HepG2 (cell line): ENCODE data around the gene STN1. TPM values are rescaled to one million over a fixed set of nuclear protein-coding genes. Genes with fewer than 3 reads are reported as not detected.

Experiments
- BORCS8-MEF2B ChIP-seq: sonication (generic); formaldehyde crosslinking; IDR thresholded peaks from 2 replicates; pipeline ENCODE4 v1.8.0; 2022; ENCODE audit warnings: mild to moderate bottlenecking, missing genetic modification reagents
- DNMT1 ChIP-seq: sonication (generic); formaldehyde crosslinking; IDR thresholded peaks from 2 replicates; pipeline ENCODE4 v1.5.1; 2020; ENCODE audit warnings: mild to moderate bottlenecking, missing genetic modification reagents
- KDM1A ChIP-seq: IDR thresholded peaks from 2 replicates; pipeline ENCODE4 v1.6.1; 2016; ENCODE audit warnings: missing compliant biosample characterization
- MEF2D ChIP-seq: sonication (generic); formaldehyde crosslinking; IDR thresholded peaks from 2 replicates; pipeline ENCODE4 v1.5.1; 2020; ENCODE audit warnings: mild to moderate bottlenecking, missing genetic modification reagents
- MXI1 ChIP-seq: IDR thresholded peaks from 3 replicates; pipeline ENCODE4 v1.6.1; 2012; ENCODE audit warnings: low read depth, low read length, inconsistent platforms, borderline replicate concordance
- PATZ1 ChIP-seq: sonication (generic); formaldehyde crosslinking; IDR thresholded peaks from 2 replicates; pipeline ENCODE4 v1.4.0; 2020; ENCODE audit warnings: missing genetic modification reagents
- SP5 ChIP-seq: IDR thresholded peaks from 2 replicates; pipeline ENCODE4 v1.6.1; 2016; ENCODE audit warnings: low read depth, borderline replicate concordance
- THAP11 ChIP-seq: IDR thresholded peaks from 2 replicates; pipeline ENCODE4 v1.6.1; 2016; ENCODE audit warnings: missing biosample characterization, missing genetic modification reagents
- THAP9 ChIP-seq: sonication (generic); formaldehyde crosslinking; IDR thresholded peaks from 2 replicates; pipeline ENCODE4; 2020; ENCODE audit warnings: missing genetic modification reagents, mild to moderate bottlenecking, borderline replicate concordance
- TMF1 ChIP-seq: sonication (generic); formaldehyde crosslinking; IDR thresholded peaks from 2 replicates; pipeline ENCODE4 v1.8.1; 2022; ENCODE audit warnings: low read depth, missing genetic modification reagents
- USF2 ChIP-seq, 2 experiments: sonication (generic) in 1 of 2; formaldehyde crosslinking in 1 of 2; IDR thresholded peaks; 2 replicates each; pipeline versions ENCODE4 v1.5.1 to v1.6.1; 2011 to 2020; ENCODE audit warnings: borderline replicate concordance in 1 of 2, low read depth in 1 of 2, low read length in 1 of 2, mild to moderate bottlenecking in 1 of 2, missing genetic modification reagents in 1 of 2, moderate library complexity in 1 of 2
- YEATS2 ChIP-seq: sonication (generic); formaldehyde crosslinking; IDR thresholded peaks from 2 replicates; pipeline ENCODE4 v1.4.0; 2020; ENCODE audit warnings: missing genetic modification reagents, borderline replicate concordance
- ZBTB20 ChIP-seq: sonication (generic); formaldehyde crosslinking; IDR thresholded peaks from 2 replicates; pipeline ENCODE4 v1.8.1; 2023; ENCODE audit warnings: missing genetic modification reagents, low read depth, mild to moderate bottlenecking, borderline replicate concordance
- ZBTB46 ChIP-seq: sonication (generic); formaldehyde crosslinking; IDR thresholded peaks from 2 replicates; pipeline ENCODE4 v1.4.0; 2020; ENCODE audit warnings: mild to moderate bottlenecking, missing genetic modification reagents, borderline replicate concordance
- ZBTB49 ChIP-seq: sonication (generic); formaldehyde crosslinking; IDR thresholded peaks from 2 replicates; pipeline ENCODE4 v1.4.0; 2020; ENCODE audit warnings: missing genetic modification reagents, borderline replicate concordance
- ZNF234 ChIP-seq: sonication (generic); formaldehyde crosslinking; conservative IDR thresholded peaks from 2 replicates; pipeline ENCODE4 v1.5.1; 2020; ENCODE audit warnings: mild to moderate bottlenecking, missing genetic modification reagents
- ZSCAN25 ChIP-seq: sonication (generic); formaldehyde crosslinking; IDR thresholded peaks from 2 replicates; pipeline ENCODE4 v1.8.0; 2022; ENCODE audit warnings: mild to moderate bottlenecking, missing genetic modification reagents
- polyA plus RNA-seq, 8 experiments: library from polyadenylated mRNA; depleted of rRNA in 3 of 8; stranded (reverse) in 7 of 8; unstranded in 1 of 8; fragments of >200 nt; fragmentation: Illumina TruSeq in 4 of 8; extraction: Trizol in 4 of 8; gene quantifications; 2 replicates each; pipeline versions ENCODE4 v1.2.1 to v1.2.3, GENCODE V29; 2011 to 2016; ENCODE audit warnings: low read depth in 4 of 8, missing spikeins in 1 of 8, mixed read lengths in 1 of 8; ENCODE audit not compliant: insufficient read depth in 1 of 8
- total RNA-seq, 5 experiments: library from RNA; depleted of rRNA; stranded (reverse); fragments of >200 nt; fragmentation: Illumina TruSeq; extraction: Trizol; gene quantifications; 2 replicates each; pipeline ENCODE4 v1.2.3, GENCODE V29; 2016; ENCODE audit warnings: low read depth in 1 of 5

STN1 gene
- total and polyA plus RNA-seq, 2 of the 13 experiments (the other 11 are each of a cell fraction or from before 2014, with no cell fraction given): 17.6 to 22.7 TPM

- TF ChIP-seq ZBTB20 (no peak), ZBTB46 (CRISPR knock-in tag) (no peak), SP5 (no peak), DNMT1 (no peak), MEF2D (CRISPR knock-in tag) (peak; percentile 42; the same call in 1 of the 2 replicates), USF2 (IDR thresholded peaks at IDR 0.05; ENCODE audit: low read depth, low read length) (no peak), USF2 (CRISPR knock-in tag; IDR thresholded peaks at IDR 0.05; ENCODE audit: borderline replicate concordance) (no peak), THAP11 (CRISPR knock-in tag) (no peak), BORCS8-MEF2B (CRISPR knock-in tag) (no peak), YEATS2 (CRISPR knock-in tag) (no peak), PATZ1 (CRISPR knock-in tag) (no peak; the same call in 1 of the 2 replicates), KDM1A (CRISPR knock-in tag) (no peak), THAP9 (CRISPR knock-in tag) (0 out of 2 replicates have a peak, but pooled peaks have one; percentile 10), TMF1 (no peak), ZBTB49 (CRISPR knock-in tag) (no peak), ZSCAN25 (CRISPR knock-in tag) (no peak), ZNF234 (no peak), MXI1 (no peak; the same call in 2 of the 3 replicates)
These were observed 507 bp downstream of the STN1 start (continued) for GRCh38 chr10:103917302-103918052.
